Measurements from ENCODE around the gene PHF1.
A peak's percentile ranks its signal among the peaks of the same experiment; 100 is the strongest.

PHF1 gene

DNA sequence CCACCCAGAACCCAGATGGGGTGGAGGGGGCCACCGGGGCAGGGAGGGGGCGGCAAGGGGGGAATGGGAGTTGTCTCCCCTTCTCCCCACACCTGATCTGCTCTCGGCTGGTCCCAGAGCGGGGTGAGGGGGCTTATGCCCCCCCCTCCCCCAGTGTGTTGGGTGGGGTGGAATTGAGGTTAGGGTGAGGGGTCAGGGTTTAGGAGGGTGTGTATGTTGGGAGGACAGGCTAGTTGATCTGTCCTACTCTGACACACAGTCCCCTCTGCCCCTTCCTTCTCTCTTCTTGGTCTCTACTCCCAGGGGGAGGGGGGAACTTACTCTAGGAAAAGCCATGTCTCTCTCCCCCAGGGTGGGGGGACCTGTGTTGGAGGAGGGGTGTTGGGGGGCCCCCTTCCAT lies 41.7 kb downstream of the PHF1 start:
- TF ChIP-seq, protein P1, sequence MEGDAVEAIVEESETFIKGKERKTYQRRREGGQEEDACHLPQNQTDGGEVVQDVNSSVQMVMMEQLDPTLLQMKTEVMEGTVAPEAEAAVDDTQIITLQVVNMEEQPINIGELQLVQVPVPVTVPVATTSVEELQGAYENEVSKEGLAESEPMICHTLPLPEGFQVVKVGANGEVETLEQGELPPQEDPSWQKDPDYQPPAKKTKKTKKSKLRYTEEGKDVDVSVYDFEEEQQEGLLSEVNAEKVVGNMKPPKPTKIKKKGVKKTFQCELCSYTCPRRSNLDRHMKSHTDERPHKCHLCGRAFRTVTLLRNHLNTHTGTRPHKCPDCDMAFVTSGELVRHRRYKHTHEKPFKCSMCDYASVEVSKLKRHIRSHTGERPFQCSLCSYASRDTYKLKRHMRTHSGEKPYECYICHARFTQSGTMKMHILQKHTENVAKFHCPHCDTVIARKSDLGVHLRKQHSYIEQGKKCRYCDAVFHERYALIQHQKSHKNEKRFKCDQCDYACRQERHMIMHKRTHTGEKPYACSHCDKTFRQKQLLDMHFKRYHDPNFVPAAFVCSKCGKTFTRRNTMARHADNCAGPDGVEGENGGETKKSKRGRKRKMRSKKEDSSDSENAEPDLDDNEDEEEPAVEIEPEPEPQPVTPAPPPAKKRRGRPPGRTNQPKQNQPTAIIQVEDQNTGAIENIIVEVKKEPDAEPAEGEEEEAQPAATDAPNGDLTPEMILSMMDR (IDR thresholded peaks at IDR 0.05; ENCODE audit: low read length, missing control alignments), result no peak
- DNase-seq (ENCODE audit: low read depth), result no peak
- H3K4me3 ChIP-seq (replicated peaks; ENCODE audit: low read depth, low read length), result no peak overlapping the region

DNA sequence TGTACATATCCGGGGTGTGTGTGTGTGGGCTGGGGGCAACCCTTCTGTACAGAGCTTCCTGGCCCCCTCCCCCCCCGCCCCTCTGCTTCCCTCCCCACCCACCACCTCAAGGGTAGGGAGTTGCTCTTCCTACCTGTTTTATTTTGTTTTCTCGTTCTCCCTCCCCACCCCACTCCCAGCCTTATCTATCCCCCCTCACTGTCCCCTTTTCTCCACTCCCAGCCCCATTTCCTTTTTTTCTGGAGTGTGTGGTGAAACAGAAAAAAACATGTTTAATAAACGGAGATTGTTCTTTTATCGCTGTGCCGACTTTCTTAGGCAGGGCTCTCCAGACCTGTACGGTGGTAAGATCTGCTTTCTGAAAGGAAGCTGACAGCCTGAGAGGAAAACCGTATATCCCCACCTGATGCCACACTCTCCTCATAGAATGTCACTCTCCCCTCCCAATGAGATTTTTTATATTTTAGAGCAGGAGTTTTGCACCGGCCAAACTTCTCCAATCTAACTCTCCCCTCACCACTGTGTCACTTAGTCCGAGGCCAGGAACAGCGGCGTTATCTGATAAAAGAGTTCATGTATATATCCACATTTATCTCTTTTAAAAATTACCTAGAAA lies 42.7 kb downstream of the PHF1 start:
- TF ChIP-seq, protein P1 (IDR thresholded peaks at IDR 0.05; ENCODE audit: low read length, missing control alignments), result no peak
- no peak for DNase-seq (ENCODE audit: low read depth)
- H3K4me3 ChIP-seq (replicated peaks; ENCODE audit: low read depth, low read length), result peak overlapping the region; percentile 91

DNA sequence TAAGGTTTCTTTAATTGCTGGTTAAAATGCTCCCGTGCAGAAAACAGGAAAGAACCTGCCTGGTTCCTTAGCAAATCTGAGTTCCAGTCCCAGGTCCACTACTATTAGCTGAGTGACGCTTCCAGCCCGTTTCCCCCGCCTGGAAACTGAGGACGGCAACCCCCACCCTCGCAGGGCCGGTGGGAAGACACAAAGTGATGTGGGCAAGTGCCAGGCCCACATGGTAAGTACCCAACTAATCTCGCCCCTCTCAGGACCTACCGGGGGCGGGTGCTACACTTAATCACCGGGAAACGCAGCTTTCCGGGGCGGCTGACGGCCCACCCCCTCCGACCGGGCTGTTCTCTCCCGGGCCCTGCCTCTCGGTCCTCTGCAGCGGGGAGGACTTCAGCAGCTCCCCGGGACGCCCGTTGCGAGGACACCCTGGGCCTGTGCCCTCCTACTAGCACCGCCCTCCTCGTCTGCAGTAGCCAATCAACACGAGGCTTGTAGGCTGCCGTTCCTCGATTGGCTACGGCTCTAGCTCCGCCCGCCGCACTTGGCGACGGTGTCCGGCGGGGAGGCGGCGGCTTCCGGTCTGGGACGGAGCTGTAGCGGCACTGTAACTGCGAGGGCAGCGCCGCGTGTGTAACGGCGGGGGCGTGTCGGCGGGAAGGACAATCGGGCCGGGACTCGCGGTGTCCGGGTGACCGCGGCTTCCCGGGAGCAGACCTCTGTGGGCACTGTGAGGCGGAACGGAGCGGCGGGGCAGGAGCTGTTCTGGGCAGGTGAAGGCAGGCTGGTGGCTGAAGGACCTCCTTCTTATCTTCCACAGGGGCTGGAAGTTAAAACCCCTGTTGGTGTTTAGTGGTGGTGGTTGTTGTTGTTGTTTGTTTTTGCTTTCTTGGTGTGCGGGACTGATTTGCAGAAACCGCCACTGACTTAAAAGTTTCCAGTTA lies 43.5 kb downstream of the PHF1 start, which contains the start of gene ZBTB9:
Gene ZBTB9 (plus strand): TSS at position 568 of the 938 bp plus-strand sequence. CDS start 525 bp downstream, outside the sequence.
- peak; percentile 96 for DNase-seq (ENCODE audit: low read depth)
- H3K4me3 ChIP-seq (replicated peaks; ENCODE audit: low read depth, low read length), result peak within 1 kb of the TSS; percentile 91
- TF ChIP-seq, protein P1 (IDR thresholded peaks at IDR 0.05; ENCODE audit: low read length, missing control alignments), result no peak

DNA sequence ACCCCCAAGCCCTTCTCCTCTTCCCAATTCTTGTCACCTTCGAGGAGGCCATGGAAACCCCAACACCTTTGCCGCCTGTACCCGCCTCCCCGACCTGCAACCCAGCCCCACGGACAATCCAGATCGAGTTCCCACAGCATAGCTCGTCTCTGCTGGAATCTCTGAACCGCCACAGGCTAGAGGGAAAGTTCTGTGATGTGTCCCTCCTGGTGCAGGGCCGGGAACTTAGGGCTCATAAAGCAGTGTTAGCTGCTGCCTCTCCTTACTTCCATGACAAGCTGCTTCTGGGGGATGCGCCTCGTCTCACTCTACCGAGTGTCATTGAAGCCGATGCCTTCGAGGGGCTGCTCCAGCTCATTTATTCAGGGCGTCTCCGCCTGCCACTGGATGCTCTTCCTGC lies 44.2 kb downstream of the PHF1 start:
- TF ChIP-seq, protein P1 (IDR thresholded peaks at IDR 0.05; ENCODE audit: low read length, missing control alignments), result no peak
- DNase-seq (ENCODE audit: low read depth), result no peak
- peak overlapping the region; percentile 91 for H3K4me3 ChIP-seq (replicated peaks; ENCODE audit: low read depth, low read length)

DNA sequence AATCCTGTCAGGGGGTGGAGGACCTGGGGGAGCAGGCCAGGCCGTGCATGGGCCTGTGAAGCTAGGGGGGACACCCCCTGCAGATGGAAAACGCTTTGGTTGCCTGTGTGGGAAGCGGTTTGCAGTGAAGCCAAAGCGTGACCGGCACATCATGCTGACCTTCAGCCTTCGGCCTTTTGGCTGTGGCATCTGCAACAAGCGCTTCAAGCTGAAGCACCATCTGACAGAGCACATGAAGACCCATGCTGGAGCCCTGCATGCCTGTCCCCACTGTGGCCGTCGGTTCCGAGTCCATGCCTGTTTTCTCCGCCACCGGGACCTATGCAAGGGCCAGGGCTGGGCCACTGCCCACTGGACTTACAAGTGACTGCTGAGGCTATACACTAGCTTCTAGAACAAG lies 45.3 kb downstream of the PHF1 start:
- no peak for DNase-seq (ENCODE audit: low read depth)
- TF ChIP-seq, protein P1 (IDR thresholded peaks at IDR 0.05; ENCODE audit: low read length, missing control alignments), result no peak
- H3K4me3 ChIP-seq (replicated peaks; ENCODE audit: low read depth, low read length), result no peak overlapping the region

DNA sequence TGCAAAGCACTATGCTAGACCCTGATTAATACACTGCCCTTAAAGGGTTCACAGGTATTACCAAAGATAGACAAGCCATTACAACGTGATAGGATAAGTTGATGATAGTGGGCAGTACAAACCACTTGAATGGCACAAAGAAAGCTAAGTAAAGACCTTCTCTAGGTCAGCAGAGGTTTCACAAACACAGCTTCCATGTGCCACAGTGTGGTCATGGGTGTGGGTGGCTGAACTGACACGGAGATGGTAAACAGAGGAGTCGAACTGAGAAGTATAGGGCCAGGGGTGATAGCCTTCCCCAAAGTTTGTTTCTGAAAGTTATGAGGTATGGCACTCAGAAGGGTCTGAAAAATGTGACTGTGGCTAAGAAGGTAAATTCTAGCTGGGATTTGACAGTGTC lies 47.9 kb downstream of the PHF1 start:
- TF ChIP-seq, protein P1 (IDR thresholded peaks at IDR 0.05; ENCODE audit: low read length, missing control alignments), result no peak
- DNase-seq (ENCODE audit: low read depth), result no peak
- H3K4me3 ChIP-seq (replicated peaks; ENCODE audit: low read depth, low read length), result no peak overlapping the region

Measured in fibroblast of pulmonary artery (primary cell).